Tibial artery (tissue), 4 donors: ENCODE measurements around the gene PRDM16.

Experiments used
- DNase-seq, 2 donors: peaks; one replicate each; pipeline ENCODE4 v3.0.0-alpha.2; 2019
- H3K27ac ChIP-seq, 2 donors: fragments of 200-600 bp; sonication (generic) in 1 of 2; 1 replicate in 1 of 2; 2 replicates in 1 of 2; pipeline ENCODE4 v1.5.1; 2018 to 2019; ENCODE audit warnings: mild to moderate bottlenecking in 1 of 2
- H3K27me3 ChIP-seq, 2 donors: fragments of 200-600 bp; sonication (generic) in 1 of 2; one replicate each; pipeline versions ENCODE4 v1.5.1 to v1.6.0; 2016 to 2019
- H3K36me3 ChIP-seq, 3 donors: fragments of 200-600 bp; sonication (generic) in 2 of 3; one replicate each; pipeline ENCODE4 v1.5.1; 2016 to 2019; ENCODE audit warnings: mild to moderate bottlenecking in 2 of 3
- H3K4me1 ChIP-seq, 4 donors: fragments of 200-600 bp; sonication (generic) in 2 of 4; 1 replicate in 3 of 4; 2 replicates in 1 of 4; pipeline ENCODE4 v1.5.1; 2016 to 2019
- H3K4me3 ChIP-seq, 2 donors: fragments of 200-600 bp; sonication (generic) in 1 of 2; 1 replicate in 1 of 2; 2 replicates in 1 of 2; pipeline ENCODE4 v1.5.1; 2018 to 2019; ENCODE audit warnings: mild to moderate bottlenecking in 2 of 2
- H3K9me3 ChIP-seq, 3 donors: fragments of 200-600 bp; sonication (generic) in 1 of 3; one replicate each; pipeline ENCODE4 v1.5.1; 2016 to 2019
- intact Hi-C: fragments of 100-400 bp; cut with DNase I; formaldehyde crosslinking; loops from one replicate; pipeline ENCODE4 v1.15.0; 2023; ENCODE audit warnings: low total_unique reads
- TF ChIP-seq, protein P1 (sequence below), 2 experiments: fragments of 200-600 bp in 1 of 2; fragments of 450-650 bp in 1 of 2; IDR thresholded peaks; one replicate each; pipeline ENCODE4 v1.5.1; 2017 to 2019; ENCODE audit warnings: antibody characterized with exemption in 2 of 2, mild to moderate bottlenecking in 1 of 2, moderate library complexity in 1 of 2

PRDM16 gene

DNA sequence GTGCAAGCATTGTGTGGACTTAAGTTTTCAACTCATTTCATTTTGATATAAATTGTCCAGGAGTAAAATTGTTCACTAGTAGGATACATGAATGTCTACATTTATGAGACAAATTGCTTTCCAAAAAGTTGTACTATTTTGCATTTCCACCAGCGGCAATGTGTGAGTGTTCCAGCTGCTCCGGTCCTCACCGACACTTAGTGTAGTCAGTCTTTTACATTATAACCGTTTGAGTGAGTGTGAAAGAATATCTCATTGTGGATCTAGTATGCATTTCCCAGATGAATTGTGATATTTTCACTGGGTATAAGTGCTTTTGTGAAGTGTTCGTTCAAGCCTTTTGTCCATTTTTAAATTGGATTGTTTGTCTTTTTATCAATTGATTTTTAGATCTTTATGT is 274.0 kb downstream of the PRDM16 start:
- Histone ChIP-seq H3K4me3 (no peak overlapping the region), H3K4me1 (peaks cover 0 to 53% (median 45%) of the 10 kb centered on the region in 4 donors), H3K9me3 (peaks cover 0 to 12% (median 0%) of the 10 kb centered on the region in 3 donors), H3K36me3 (no peaks in the 10 kb centered on the region), H3K27ac (no peak overlapping the region), H3K27me3 (no peaks in the 10 kb centered on the region)
- TF ChIP-seq, protein P1, sequence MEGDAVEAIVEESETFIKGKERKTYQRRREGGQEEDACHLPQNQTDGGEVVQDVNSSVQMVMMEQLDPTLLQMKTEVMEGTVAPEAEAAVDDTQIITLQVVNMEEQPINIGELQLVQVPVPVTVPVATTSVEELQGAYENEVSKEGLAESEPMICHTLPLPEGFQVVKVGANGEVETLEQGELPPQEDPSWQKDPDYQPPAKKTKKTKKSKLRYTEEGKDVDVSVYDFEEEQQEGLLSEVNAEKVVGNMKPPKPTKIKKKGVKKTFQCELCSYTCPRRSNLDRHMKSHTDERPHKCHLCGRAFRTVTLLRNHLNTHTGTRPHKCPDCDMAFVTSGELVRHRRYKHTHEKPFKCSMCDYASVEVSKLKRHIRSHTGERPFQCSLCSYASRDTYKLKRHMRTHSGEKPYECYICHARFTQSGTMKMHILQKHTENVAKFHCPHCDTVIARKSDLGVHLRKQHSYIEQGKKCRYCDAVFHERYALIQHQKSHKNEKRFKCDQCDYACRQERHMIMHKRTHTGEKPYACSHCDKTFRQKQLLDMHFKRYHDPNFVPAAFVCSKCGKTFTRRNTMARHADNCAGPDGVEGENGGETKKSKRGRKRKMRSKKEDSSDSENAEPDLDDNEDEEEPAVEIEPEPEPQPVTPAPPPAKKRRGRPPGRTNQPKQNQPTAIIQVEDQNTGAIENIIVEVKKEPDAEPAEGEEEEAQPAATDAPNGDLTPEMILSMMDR (IDR thresholded peaks at IDR 0.05), result no peak
- no peak for DNase-seq
- intact Hi-C loops, result no loop called here

DNA sequence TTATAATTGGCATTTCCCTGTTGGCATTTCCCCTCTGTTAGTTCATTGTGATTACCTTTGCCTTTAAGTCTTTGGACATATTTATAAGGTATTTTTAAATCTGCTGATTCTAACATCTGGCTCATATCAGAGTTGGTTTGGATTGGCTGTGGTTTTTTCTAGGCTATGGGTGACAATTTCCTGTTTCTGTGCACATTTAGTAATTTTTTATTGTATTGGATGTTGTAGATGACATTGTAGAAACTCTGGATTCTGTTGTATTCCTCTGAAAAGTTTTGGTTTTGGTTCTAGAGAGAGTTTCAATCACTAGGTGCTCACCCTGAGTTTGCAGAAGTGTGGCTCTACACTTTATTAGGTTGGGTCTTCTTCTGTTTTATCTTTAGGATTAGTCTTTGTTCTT is 275.4 kb downstream of the PRDM16 start:
- Histone ChIP-seq H3K36me3 (no peaks in the 10 kb centered on the region), H3K27me3 (no peaks in the 10 kb centered on the region), H3K4me3 (no peak overlapping the region), H3K4me1 (peaks cover 4 to 53% (median 45%) of the 10 kb centered on the region in 4 donors), H3K9me3 (peaks cover 0 to 12% (median 0%) of the 10 kb centered on the region in 3 donors), H3K27ac (no peak overlapping the region)
- TF ChIP-seq, protein P1 (IDR thresholded peaks at IDR 0.05), result no peak
- intact Hi-C loops, result no loop called here
- no peak for DNase-seq

GRCh38 chr1:3345792-3346191 is 276.8 kb downstream of the PRDM16 start:
- intact Hi-C loops, result no loop called here
- no peaks in the 10 kb centered on the region for H3K27me3 ChIP-seq
- TF ChIP-seq, protein P1 (IDR thresholded peaks at IDR 0.05), result no peak
- DNase-seq, result no peak
- peaks cover 6 to 56% (median 54%) of the 10 kb centered on the region in 4 donors for H3K4me1 ChIP-seq
- no peaks in the 10 kb centered on the region for H3K36me3 ChIP-seq
- H3K4me3 ChIP-seq, result no peak overlapping the region
- H3K27ac ChIP-seq, result peak overlapping the region; percentile 94
- H3K9me3 ChIP-seq, result peaks cover 0 to 12% (median 0%) of the 10 kb centered on the region in 3 donors

DNA sequence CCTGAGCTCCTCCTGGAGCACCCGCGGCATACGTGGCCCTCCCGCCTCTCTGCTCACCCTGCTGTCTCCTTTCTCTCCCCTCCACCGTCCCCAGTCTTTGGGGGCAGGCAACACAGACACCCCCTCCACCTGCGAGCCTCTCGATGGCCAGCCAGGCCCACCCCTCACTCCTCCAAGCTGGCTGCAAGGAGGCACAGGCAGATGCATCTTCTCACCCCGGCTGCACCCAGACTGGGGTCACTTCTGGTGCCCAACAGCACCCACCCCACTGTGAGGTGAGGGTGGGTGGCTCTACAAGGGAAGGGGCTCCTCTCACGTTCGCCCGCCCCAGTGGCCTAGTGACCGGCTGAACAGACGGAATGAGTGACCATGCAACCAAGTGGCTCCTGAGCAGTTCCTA is 277.5 kb downstream of the PRDM16 start:
- Histone ChIP-seq H3K27ac (peak overlapping the region; percentile 94), H3K4me1 (peaks cover 6 to 63% (median 59%) of the 10 kb centered on the region in 4 donors), H3K36me3 (no peaks in the 10 kb centered on the region), H3K27me3 (no peaks in the 10 kb centered on the region), H3K4me3 (no peak overlapping the region), H3K9me3 (peaks cover 0 to 12% (median 0%) of the 10 kb centered on the region in 3 donors)
- TF ChIP-seq, protein P1 (IDR thresholded peaks at IDR 0.05), result no peak
- no peak for DNase-seq
- intact Hi-C loops, result no loop called here

DNA sequence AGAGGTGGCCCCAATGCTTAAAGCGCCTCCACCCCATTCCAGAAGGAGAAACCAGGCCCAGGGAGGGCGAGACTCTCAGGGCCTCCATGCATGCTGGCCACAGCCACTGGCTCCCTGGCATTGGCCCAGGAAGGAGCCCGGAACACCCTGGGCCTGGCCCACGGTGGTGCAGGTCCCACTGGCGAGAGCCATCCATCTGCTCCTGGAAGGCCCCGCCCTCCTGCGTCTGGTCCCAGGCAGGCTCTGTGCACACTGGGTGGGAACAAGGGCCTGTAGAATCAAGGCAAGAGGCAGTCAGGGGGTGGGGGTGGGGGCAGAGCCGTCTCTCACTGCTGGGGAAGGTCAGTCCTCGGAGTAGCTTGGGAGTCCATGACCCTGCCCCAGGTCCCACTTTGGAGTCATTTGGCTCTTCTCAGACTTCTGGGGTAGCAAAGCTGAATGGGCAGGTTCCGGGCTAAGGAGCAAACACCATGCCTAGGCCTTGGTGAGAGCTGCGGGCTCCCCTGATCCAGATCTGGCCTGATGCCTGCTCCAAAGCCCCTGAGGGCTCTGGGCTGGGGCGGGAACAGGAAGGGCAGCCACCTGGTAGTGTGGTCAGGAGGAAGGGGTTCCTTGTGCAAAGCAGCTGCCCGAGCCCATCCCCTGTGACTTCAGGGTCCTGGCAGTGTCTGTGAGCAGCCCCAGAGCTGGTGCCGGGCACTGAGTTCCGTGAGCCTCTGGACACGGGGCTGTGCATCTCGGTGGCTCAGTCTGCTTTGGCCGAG is 278.4 kb downstream of the PRDM16 start:
- peaks cover 6 to 72% (median 67%) of the 10 kb centered on the region in 4 donors for H3K4me1 ChIP-seq
- peak overlapping the region; percentile 94 for H3K27ac ChIP-seq
- TF ChIP-seq, protein P1 (IDR thresholded peaks at IDR 0.05), result no peak
- DNase-seq, result peak in 1 of 2 donors; percentile 88
- no peaks in the 10 kb centered on the region for H3K27me3 ChIP-seq
- no peak overlapping the region for H3K4me3 ChIP-seq
- intact Hi-C loops, result no loop called here
- no peaks in the 10 kb centered on the region for H3K36me3 ChIP-seq
- H3K9me3 ChIP-seq, result peaks cover 0 to 12% (median 0%) of the 10 kb centered on the region in 3 donors
